Measurements from ENCODE around the gene SEPTIN11. TPM values are rescaled to one million over a fixed set of nuclear protein-coding genes. Genes with fewer than 3 reads are reported as not detected.

SEPTIN11 gene
- total RNA-seq, result 460 and 476 TPM in 2 replicates
- long read RNA-seq, full-length matches to known transcripts, result 589 of 1,191 reads
- long read RNA-seq, partial matches to known transcripts, result 146 of 1,191 reads
- long read RNA-seq, other reads (novel, unspliced or antisense), result 456 of 1,191 reads

GRCh38 chr4:76949276-76950051 lies at the start of gene SEPTIN11:
Gene SEPTIN11 (plus strand): TSS chr4:76949752. CDS start chr4:76949904, 152 bp downstream.
- Mint-ChIP-seq H3K4me1 (ENCODE audit: unreplicated experiment) (peaks cover 61% of the 10 kb centered on the region), H3K9me3 (ENCODE audit: unreplicated experiment) (no peaks in the 10 kb centered on the region), H3K27me3 (ENCODE audit: unreplicated experiment) (no peaks in the 10 kb centered on the region), H3K36me3 (ENCODE audit: unreplicated experiment) (peaks cover 20% of the 10 kb centered on the region), H3K4me3 (ENCODE audit: unreplicated experiment) (peak within 1 kb of the TSS; percentile 89), H3K27ac (ENCODE audit: unreplicated experiment) (peak within 1 kb of the TSS; percentile 97)
- no peak for TF ChIP-seq CTCF (IDR thresholded peaks at IDR 0.05)
- peak; percentile 98 for DNase-seq (ENCODE audit: extremely low spot score, unreplicated experiment)

GRCh38 chr4:76902233-76902890 lies 47.2 kb upstream of the SEPTIN11 start:
- peaks cover 4% of the 10 kb centered on the region for H3K9me3 Mint-ChIP-seq (ENCODE audit: unreplicated experiment)
- no peak overlapping the region for H3K27ac Mint-ChIP-seq (ENCODE audit: unreplicated experiment)
- H3K4me3 Mint-ChIP-seq (ENCODE audit: unreplicated experiment), result no peak overlapping the region
- TF ChIP-seq CTCF (IDR thresholded peaks at IDR 0.05), result no peak
- H3K36me3 Mint-ChIP-seq (ENCODE audit: unreplicated experiment), result no peaks in the 10 kb centered on the region
- peaks cover 23% of the 10 kb centered on the region for H3K4me1 Mint-ChIP-seq (ENCODE audit: unreplicated experiment)
- H3K27me3 Mint-ChIP-seq (ENCODE audit: unreplicated experiment), result peaks cover 9% of the 10 kb centered on the region
- DNase-seq (ENCODE audit: extremely low spot score, unreplicated experiment), result no peak

- H3K27ac Mint-ChIP-seq (ENCODE audit: unreplicated experiment), result no peak overlapping the region
- no peaks in the 10 kb centered on the region for H3K27me3 Mint-ChIP-seq (ENCODE audit: unreplicated experiment)
- H3K36me3 Mint-ChIP-seq (ENCODE audit: unreplicated experiment), result peaks cover 1% of the 10 kb centered on the region
- no peak for TF ChIP-seq CTCF (IDR thresholded peaks at IDR 0.05)
- DNase-seq (ENCODE audit: extremely low spot score, unreplicated experiment), result no peak
- H3K4me1 Mint-ChIP-seq (ENCODE audit: unreplicated experiment), result peaks cover 11% of the 10 kb centered on the region
- peaks cover 14% of the 10 kb centered on the region for H3K9me3 Mint-ChIP-seq (ENCODE audit: unreplicated experiment)
- no peak overlapping the region for H3K4me3 Mint-ChIP-seq (ENCODE audit: unreplicated experiment)
Measured at GRCh38 chr4:76904646-76905190, 44.8 kb upstream of the SEPTIN11 start.

- TF ChIP-seq CTCF (IDR thresholded peaks at IDR 0.05), result no peak
- H3K4me1 Mint-ChIP-seq (ENCODE audit: unreplicated experiment), result peaks cover 11% of the 10 kb centered on the region
- no peak overlapping the region for H3K4me3 Mint-ChIP-seq (ENCODE audit: unreplicated experiment)
- DNase-seq (ENCODE audit: extremely low spot score, unreplicated experiment), result no peak
- no peaks in the 10 kb centered on the region for H3K27me3 Mint-ChIP-seq (ENCODE audit: unreplicated experiment)
- H3K36me3 Mint-ChIP-seq (ENCODE audit: unreplicated experiment), result peaks cover 1% of the 10 kb centered on the region
- peak overlapping the region; percentile 74 for H3K27ac Mint-ChIP-seq (ENCODE audit: unreplicated experiment)
- H3K9me3 Mint-ChIP-seq (ENCODE audit: unreplicated experiment), result peaks cover 16% of the 10 kb centered on the region
Measured at GRCh38 chr4:76905521-76905920, 44.0 kb upstream of the SEPTIN11 start.

- DNase-seq (ENCODE audit: extremely low spot score, unreplicated experiment), result no peak
- H3K36me3 Mint-ChIP-seq (ENCODE audit: unreplicated experiment), result peaks cover 1% of the 10 kb centered on the region
- no peak overlapping the region for H3K27ac Mint-ChIP-seq (ENCODE audit: unreplicated experiment)
Measured at GRCh38 chr4:76909711-76910110, 39.8 kb upstream of the SEPTIN11 start.

More at GRCh38 chr4:76909711-76910110, 39.8 kb upstream of the SEPTIN11 start:
- Mint-ChIP-seq H3K9me3 (ENCODE audit: unreplicated experiment) (peaks cover 18% of the 10 kb centered on the region), H3K27me3 (ENCODE audit: unreplicated experiment) (no peaks in the 10 kb centered on the region), H3K4me3 (ENCODE audit: unreplicated experiment) (no peak overlapping the region), H3K4me1 (ENCODE audit: unreplicated experiment) (peaks cover 27% of the 10 kb centered on the region)
- TF ChIP-seq CTCF (IDR thresholded peaks at IDR 0.05), result no peak
